Astrocyte (in vitro differentiated cells and primary cell): ENCODE measurements around the gene ELF5.

Experiments
- EZH2 ChIP-seq: IDR thresholded peaks from 2 replicates; pipeline ENCODE4 v1.6.1; 2012; ENCODE audit warnings: mild to moderate bottlenecking, low read length, inconsistent platforms; ENCODE audit not compliant: insufficient read depth
- TF ChIP-seq, protein P1 (sequence below): IDR thresholded peaks from 2 replicates; pipeline ENCODE4 v1.5.1; 2011; ENCODE audit warnings: low read depth, mild to moderate bottlenecking, inconsistent platforms, low read length, moderate library complexity; ENCODE audit not compliant: insufficient read depth

DNA sequence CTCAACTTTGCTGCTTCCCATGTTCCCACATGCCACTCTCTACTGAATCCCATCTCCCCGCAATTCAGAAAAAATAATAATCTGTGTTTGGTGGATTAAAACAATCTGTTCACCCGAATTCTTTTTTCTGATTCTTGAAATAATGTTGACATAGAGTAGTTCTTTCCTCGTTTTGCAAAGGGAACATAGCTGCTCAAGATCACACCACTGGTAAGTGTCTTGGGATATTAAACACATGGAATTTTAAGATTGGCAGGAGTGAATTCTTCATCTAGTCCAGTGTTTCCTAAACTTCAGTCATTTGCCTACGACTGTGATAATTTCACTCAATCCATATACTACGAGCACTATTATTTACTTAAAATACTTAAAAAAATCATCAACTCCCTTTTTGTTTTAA lies 6.0 kb downstream of the ELF5 start:
- TF ChIP-seq, protein P1, sequence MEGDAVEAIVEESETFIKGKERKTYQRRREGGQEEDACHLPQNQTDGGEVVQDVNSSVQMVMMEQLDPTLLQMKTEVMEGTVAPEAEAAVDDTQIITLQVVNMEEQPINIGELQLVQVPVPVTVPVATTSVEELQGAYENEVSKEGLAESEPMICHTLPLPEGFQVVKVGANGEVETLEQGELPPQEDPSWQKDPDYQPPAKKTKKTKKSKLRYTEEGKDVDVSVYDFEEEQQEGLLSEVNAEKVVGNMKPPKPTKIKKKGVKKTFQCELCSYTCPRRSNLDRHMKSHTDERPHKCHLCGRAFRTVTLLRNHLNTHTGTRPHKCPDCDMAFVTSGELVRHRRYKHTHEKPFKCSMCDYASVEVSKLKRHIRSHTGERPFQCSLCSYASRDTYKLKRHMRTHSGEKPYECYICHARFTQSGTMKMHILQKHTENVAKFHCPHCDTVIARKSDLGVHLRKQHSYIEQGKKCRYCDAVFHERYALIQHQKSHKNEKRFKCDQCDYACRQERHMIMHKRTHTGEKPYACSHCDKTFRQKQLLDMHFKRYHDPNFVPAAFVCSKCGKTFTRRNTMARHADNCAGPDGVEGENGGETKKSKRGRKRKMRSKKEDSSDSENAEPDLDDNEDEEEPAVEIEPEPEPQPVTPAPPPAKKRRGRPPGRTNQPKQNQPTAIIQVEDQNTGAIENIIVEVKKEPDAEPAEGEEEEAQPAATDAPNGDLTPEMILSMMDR, result no peak
- TF ChIP-seq EZH2, result no peak
